WTC11 (cell line): ENCODE results near the gene MYO16. TPM values are rescaled to one million over a fixed set of nuclear protein-coding genes. Genes with fewer than 3 reads are reported as not detected.

Source experiments
- ATAC-seq: fragments of 200-7000 bp; cut with Tn5 transposase; 2 replicates; pipeline ENCODE4 v1.10.0; 2021; ENCODE audit warnings: mild to moderate bottlenecking, moderate library complexity
- CTCF ChIA-PET: fragments of 300-600 bp; sonication (Branson Sonifier 250); formaldehyde crosslinking; loops from one replicate; lab custom pipeline; 2021; ENCODE audit warnings: antibody characterized with exemption; lab: Charles Lee
- POLR2A ChIA-PET: fragments of 350-600 bp; sonication (Branson Sonifier 250); formaldehyde crosslinking; loops from one replicate; lab custom pipeline; 2021; ENCODE audit warnings: antibody characterized with exemption; lab: Charles Lee
- DNase-seq: peaks from one replicate; pipeline ENCODE4 v3.0.0; 2021; ENCODE audit warnings: low spot score
- H3K27ac Mint-ChIP-seq: 2 replicates; pipeline ENCODE4 v1.8.0; 2021; ENCODE audit warnings: mixed read lengths
- H3K27me3 Mint-ChIP-seq: 2 replicates; pipeline ENCODE4 v1.8.0; 2021; ENCODE audit warnings: low read depth, mild to moderate bottlenecking, moderate library complexity, mixed read lengths
- H3K36me3 Mint-ChIP-seq: 2 replicates; pipeline ENCODE4 v1.8.0; 2021; ENCODE audit warnings: mixed read lengths
- H3K4me1 Mint-ChIP-seq: 2 replicates; pipeline ENCODE4 v1.8.0; 2022; ENCODE audit warnings: mixed read lengths
- H3K4me3 Mint-ChIP-seq: 2 replicates; pipeline ENCODE4 v1.8.0; 2021; ENCODE audit warnings: mild to moderate bottlenecking, moderate library complexity, mixed read lengths
- H3K9me3 Mint-ChIP-seq: 2 replicates; pipeline ENCODE4 v1.8.0; 2021; ENCODE audit warnings: mixed read lengths
- CBFB ChIP-seq: sonication (generic); formaldehyde crosslinking; IDR thresholded peaks from 2 replicates; pipeline ENCODE4 v1.8.1; 2022; ENCODE audit warnings: mild to moderate bottlenecking, low read depth, missing genetic modification reagents
- CREM ChIP-seq: sonication (generic); formaldehyde crosslinking; IDR thresholded peaks from 2 replicates; pipeline ENCODE4 v1.8.1; 2022; ENCODE audit warnings: mild to moderate bottlenecking, missing genetic modification reagents, moderate library complexity
- ESRRA ChIP-seq: sonication (generic); formaldehyde crosslinking; IDR thresholded peaks from 2 replicates; pipeline ENCODE4 v1.8.1; 2022; ENCODE audit warnings: mild to moderate bottlenecking, missing genetic modification reagents, borderline replicate concordance
- GABPB1 ChIP-seq: sonication (generic); formaldehyde crosslinking; IDR thresholded peaks from 2 replicates; pipeline ENCODE4 v1.8.1; 2023; ENCODE audit warnings: mild to moderate bottlenecking, missing genetic modification reagents
- GTF2I ChIP-seq: fragments of 250-450 bp; sonication (Bioruptor Pico); conservative IDR thresholded peaks from 2 replicates; pipeline ENCODE4 v1.4.0; 2021; ENCODE audit warnings: mild to moderate bottlenecking
- NR1H2 ChIP-seq: sonication (generic); formaldehyde crosslinking; IDR thresholded peaks from 2 replicates; pipeline ENCODE4 v1.9.0; 2021; ENCODE audit warnings: mild to moderate bottlenecking, moderate library complexity, missing genetic modification reagents
- SMAD4 ChIP-seq: sonication (generic); formaldehyde crosslinking; IDR thresholded peaks from 2 replicates; pipeline ENCODE4 v1.8.0; 2022; ENCODE audit warnings: mild to moderate bottlenecking, missing genetic modification reagents
- TCF7 ChIP-seq: sonication (generic); formaldehyde crosslinking; IDR thresholded peaks from 2 replicates; pipeline ENCODE4 v1.8.0; 2022; ENCODE audit warnings: mild to moderate bottlenecking, low read depth, missing genetic modification reagents, moderate library complexity
- TEAD1 ChIP-seq: sonication (generic); formaldehyde crosslinking; IDR thresholded peaks from 2 replicates; pipeline ENCODE4 v1.8.0; 2022; ENCODE audit warnings: mild to moderate bottlenecking, missing genetic modification reagents
- TEAD4 ChIP-seq: sonication (generic); formaldehyde crosslinking; IDR thresholded peaks from 2 replicates; pipeline ENCODE4 v1.8.0; 2022; ENCODE audit warnings: mild to moderate bottlenecking, missing genetic modification reagents
- ZNF121 ChIP-seq: sonication (generic); formaldehyde crosslinking; IDR thresholded peaks from 2 replicates; pipeline ENCODE4 v1.8.0; 2023; ENCODE audit warnings: missing genetic modification reagents
- ZNF263 ChIP-seq: sonication (generic); formaldehyde crosslinking; IDR thresholded peaks from 2 replicates; pipeline ENCODE4 v1.8.1; 2022; ENCODE audit warnings: low read depth, mild to moderate bottlenecking, moderate library complexity, missing genetic modification reagents
- ZNF423 ChIP-seq: fragments of 250-450 bp; sonication (Bioruptor Pico); IDR thresholded peaks from 2 replicates; pipeline ENCODE4 v2.1.2; 2022; ENCODE audit warnings: mild to moderate bottlenecking, moderate library complexity
- total RNA-seq: library from RNA; stranded (reverse); gene quantifications from 3 replicates; pipeline ENCODE4 v1.2.3, GENCODE V29; 2021
- TF ChIP-seq, protein P1 (sequence below): sonication (generic); formaldehyde crosslinking; IDR thresholded peaks from 2 replicates; pipeline ENCODE4 v1.8.1; 2023; ENCODE audit warnings: mild to moderate bottlenecking, missing genetic modification reagents, moderate library complexity
- TF ChIP-seq, protein P2 (sequence below): sonication (generic); formaldehyde crosslinking; IDR thresholded peaks from 2 replicates; pipeline ENCODE4 v1.8.1; 2022; ENCODE audit warnings: mild to moderate bottlenecking, missing genetic modification reagents, moderate library complexity, borderline replicate concordance
- TF ChIP-seq, protein P3 (sequence below): sonication (generic); formaldehyde crosslinking; IDR thresholded peaks from 2 replicates; pipeline ENCODE4 v1.8.1; 2023; ENCODE audit warnings: mild to moderate bottlenecking, missing genetic modification reagents
- TF ChIP-seq, protein P4 (sequence below): fragments of 250-450 bp; sonication (Bioruptor Pico); IDR thresholded peaks from 2 replicates; pipeline ENCODE4 v2.1.2; 2022; ENCODE audit warnings: mild to moderate bottlenecking, moderate library complexity

The MYO16 gene
- total RNA-seq, 1 experiment from 2014 or later = 0.09 TPM

GRCh38 chr13:108944760-108945159 lies 315.3 kb downstream of the MYO16 start (continued):
- TF ChIP-seq CREM (no peak), ZNF423 (no peak)

DNA sequence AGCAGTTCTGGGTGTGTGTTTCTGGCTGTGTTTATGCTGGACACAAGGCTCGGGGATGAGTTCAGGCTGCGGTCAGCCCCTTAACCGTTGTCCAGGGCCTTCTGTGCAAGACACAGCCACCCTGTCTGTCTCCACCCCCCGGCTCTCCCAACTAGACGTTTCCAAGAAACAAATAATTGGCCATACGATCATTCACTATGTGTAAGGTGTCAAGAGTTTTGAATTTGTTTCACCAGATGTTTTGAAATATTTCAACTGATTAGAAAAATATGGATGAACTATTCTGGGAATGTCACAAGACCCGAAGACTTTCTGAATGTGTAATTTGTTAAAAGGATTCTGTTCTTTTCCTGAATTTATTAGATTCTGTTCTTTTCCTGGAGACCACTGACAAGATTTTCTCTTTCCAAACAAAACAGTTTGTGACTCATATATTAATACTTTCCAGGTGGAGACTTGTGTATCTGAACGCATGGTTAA lies 318.2 kb downstream of the MYO16 start:
- POLR2A ChIA-PET = no interaction called here
- H3K4me1 Mint-ChIP-seq = no peaks in the 10 kb centered on the region
- H3K27ac Mint-ChIP-seq = no peak overlapping the region
- no peak overlapping the region for H3K4me3 Mint-ChIP-seq
- H3K36me3 Mint-ChIP-seq = no peaks in the 10 kb centered on the region
- no peak for TF ChIP-seq ZNF121 (CRISPR knock-in tag)
- TF ChIP-seq, protein P1, sequence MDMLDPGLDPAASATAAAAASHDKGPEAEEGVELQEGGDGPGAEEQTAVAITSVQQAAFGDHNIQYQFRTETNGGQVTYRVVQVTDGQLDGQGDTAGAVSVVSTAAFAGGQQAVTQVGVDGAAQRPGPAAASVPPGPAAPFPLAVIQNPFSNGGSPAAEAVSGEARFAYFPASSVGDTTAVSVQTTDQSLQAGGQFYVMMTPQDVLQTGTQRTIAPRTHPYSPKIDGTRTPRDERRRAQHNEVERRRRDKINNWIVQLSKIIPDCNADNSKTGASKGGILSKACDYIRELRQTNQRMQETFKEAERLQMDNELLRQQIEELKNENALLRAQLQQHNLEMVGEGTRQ = no peak
- TF ChIP-seq, protein P2, sequence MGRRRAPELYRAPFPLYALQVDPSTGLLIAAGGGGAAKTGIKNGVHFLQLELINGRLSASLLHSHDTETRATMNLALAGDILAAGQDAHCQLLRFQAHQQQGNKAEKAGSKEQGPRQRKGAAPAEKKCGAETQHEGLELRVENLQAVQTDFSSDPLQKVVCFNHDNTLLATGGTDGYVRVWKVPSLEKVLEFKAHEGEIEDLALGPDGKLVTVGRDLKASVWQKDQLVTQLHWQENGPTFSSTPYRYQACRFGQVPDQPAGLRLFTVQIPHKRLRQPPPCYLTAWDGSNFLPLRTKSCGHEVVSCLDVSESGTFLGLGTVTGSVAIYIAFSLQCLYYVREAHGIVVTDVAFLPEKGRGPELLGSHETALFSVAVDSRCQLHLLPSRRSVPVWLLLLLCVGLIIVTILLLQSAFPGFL = no peak
- no peak for TF ChIP-seq NR1H2
- TF ChIP-seq ESRRA (CRISPR knock-in tag) = no peak
- DNase-seq (no peak), ATAC-seq (no peak)
- H3K27me3 Mint-ChIP-seq = no peaks in the 10 kb centered on the region; the same call in 1 of the 2 replicates
- CTCF ChIA-PET = no interaction called here
- no peaks in the 10 kb centered on the region for H3K9me3 Mint-ChIP-seq

DNA sequence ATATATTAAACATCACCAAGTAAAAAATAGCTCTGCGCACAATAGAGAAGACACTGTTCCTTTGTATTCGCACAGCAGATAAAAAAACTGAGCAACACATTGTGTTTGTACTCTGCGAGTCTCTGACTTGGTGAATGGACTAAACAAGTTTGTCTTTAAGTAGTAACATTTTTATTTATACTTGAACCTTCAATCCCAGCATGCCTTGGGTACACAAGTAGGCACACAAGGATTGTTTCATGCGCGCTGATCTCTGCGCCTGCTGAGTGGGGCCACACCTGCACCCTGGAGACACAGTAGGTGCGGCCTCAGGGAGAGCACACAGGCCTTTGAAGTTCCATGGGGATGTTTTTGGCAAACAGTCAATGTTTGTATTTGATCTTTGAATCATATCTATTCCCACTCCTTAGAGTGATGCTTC lies 318.9 kb downstream of the MYO16 start:
- Mint-ChIP-seq H3K27ac (no peak overlapping the region), H3K36me3 (no peaks in the 10 kb centered on the region), H3K9me3 (no peaks in the 10 kb centered on the region), H3K4me3 (no peak overlapping the region), H3K27me3 (no peaks in the 10 kb centered on the region; the same call in 1 of the 2 replicates), H3K4me1 (no peaks in the 10 kb centered on the region)
- CTCF ChIA-PET = no interaction called here
- DNase-seq = no peak
- no peak for ATAC-seq
- TF ChIP-seq SMAD4 (CRISPR knock-in tag) = no peak
- TF ChIP-seq ZNF263 (CRISPR knock-in tag) = no peak
- TF ChIP-seq CBFB (CRISPR knock-in tag) = no peak
- no peak for TF ChIP-seq GABPB1
- POLR2A ChIA-PET = no interaction called here

DNA sequence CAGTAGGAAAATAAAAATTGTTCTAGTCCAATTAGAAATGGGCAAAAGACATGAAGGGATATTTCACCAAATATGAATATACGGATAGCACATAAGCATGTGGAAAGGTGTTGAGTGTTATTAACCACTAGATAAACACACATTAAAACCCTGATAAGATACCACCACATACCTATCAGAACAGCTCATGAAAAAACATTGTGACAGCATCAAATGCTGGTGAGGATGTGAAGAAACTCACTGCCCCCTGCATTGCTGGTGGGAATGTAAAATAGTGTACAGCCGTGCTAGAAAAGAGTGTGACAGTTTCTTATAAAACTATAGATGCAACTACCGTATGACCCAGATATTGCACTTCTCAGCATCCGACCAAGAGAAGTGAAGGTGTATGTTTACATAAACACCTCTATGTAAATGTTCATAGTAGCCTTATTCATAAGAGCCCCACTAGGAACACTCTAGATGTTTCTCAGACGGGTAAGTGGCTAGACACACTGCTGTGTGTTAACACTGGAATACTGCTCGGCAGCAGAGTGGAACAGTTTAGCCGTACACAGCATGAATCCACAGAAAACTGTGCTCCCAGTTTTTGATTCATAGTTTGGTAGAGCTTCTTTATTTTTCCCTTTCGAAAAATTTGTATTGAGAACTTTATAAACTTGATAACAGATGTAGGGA lies 321.1 kb downstream of the MYO16 start:
- no peaks in the 10 kb centered on the region for H3K4me1 Mint-ChIP-seq
- H3K27ac Mint-ChIP-seq = no peak overlapping the region
- ATAC-seq (no peak), DNase-seq (no peak)
- CTCF ChIA-PET = interaction anchor here (2.1 kb wide), 1 partner anchor 11 kb away, joined by 5 read pairs; no protein-coding TSS in a partner anchor
- POLR2A ChIA-PET = no interaction called here
- H3K9me3 Mint-ChIP-seq = no peaks in the 10 kb centered on the region
- no peak for TF ChIP-seq TCF7
- TF ChIP-seq, protein P3, sequence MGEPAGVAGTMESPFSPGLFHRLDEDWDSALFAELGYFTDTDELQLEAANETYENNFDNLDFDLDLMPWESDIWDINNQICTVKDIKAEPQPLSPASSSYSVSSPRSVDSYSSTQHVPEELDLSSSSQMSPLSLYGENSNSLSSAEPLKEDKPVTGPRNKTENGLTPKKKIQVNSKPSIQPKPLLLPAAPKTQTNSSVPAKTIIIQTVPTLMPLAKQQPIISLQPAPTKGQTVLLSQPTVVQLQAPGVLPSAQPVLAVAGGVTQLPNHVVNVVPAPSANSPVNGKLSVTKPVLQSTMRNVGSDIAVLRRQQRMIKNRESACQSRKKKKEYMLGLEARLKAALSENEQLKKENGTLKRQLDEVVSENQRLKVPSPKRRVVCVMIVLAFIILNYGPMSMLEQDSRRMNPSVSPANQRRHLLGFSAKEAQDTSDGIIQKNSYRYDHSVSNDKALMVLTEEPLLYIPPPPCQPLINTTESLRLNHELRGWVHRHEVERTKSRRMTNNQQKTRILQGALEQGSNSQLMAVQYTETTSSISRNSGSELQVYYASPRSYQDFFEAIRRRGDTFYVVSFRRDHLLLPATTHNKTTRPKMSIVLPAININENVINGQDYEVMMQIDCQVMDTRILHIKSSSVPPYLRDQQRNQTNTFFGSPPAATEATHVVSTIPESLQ = no peak
- TF ChIP-seq TEAD1 (CRISPR knock-in tag) = no peak
- TF ChIP-seq, protein P4, sequence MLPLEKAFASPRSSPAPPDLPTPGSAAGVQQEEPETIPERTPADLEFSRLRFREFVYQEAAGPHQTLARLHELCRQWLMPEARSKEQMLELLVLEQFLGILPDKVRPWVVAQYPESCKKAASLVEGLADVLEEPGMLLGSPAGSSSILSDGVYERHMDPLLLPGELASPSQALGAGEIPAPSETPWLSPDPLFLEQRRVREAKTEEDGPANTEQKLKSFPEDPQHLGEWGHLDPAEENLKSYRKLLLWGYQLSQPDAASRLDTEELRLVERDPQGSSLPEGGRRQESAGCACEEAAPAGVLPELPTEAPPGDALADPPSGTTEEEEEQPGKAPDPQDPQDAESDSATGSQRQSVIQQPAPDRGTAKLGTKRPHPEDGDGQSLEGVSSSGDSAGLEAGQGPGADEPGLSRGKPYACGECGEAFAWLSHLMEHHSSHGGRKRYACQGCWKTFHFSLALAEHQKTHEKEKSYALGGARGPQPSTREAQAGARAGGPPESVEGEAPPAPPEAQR (CRISPR knock-in tag) = no peak
- no peak for TF ChIP-seq GTF2I
- TF ChIP-seq TEAD4 (CRISPR knock-in tag) = no peak
- no peak for TF ChIP-seq CREM
- H3K4me3 Mint-ChIP-seq = no peak overlapping the region
- H3K27me3 Mint-ChIP-seq = no peaks in the 10 kb centered on the region; the same call in 1 of the 2 replicates
- no peaks in the 10 kb centered on the region for H3K36me3 Mint-ChIP-seq
